Ecto neural progenitor cell (in vitro differentiated cells): ENCODE results near the gene USP36.

Experiments used
- DNase-seq: peaks from one replicate; pipeline ENCODE4 v3.0.0-alpha.2; 2018; ENCODE audit warnings: low spot score

USP36 gene

GRCh38 chr17:78815696-78816095, 24.9 kb downstream of the USP36 start:
- no peak for DNase-seq

- no peak for DNase-seq
These were observed 27.8 kb downstream of the USP36 start for GRCh38 chr17:78812855-78813254.

- DNase-seq, result no peak
These were observed 32.5 kb downstream of the USP36 start for GRCh38 chr17:78808163-78808562.

- no peak for DNase-seq
These were observed 34.2 kb downstream of the USP36 start for GRCh38 chr17:78806451-78806850.

- no peak for DNase-seq
These were observed 35.3 kb downstream of the USP36 start for GRCh38 chr17:78805301-78805700.

GRCh38 chr17:78804777-78805176, 35.8 kb downstream of the USP36 start:
- no peak for DNase-seq

- DNase-seq, result no peak
These were observed 37.3 kb downstream of the USP36 start for GRCh38 chr17:78803186-78803845.

GRCh38 chr17:78802459-78802858, 38.2 kb downstream of the USP36 start:
- DNase-seq, result no peak

- DNase-seq, result no peak
These were observed 38.6 kb downstream of the USP36 start for GRCh38 chr17:78802008-78802407.

- DNase-seq, result no peak
These were observed 40.3 kb downstream of the USP36 start for GRCh38 chr17:78800132-78800931.

GRCh38 chr17:78798695-78799559, 41.7 kb downstream of the USP36 start:
- no peak for DNase-seq

GRCh38 chr17:78797691-78798585, 42.7 kb downstream of the USP36 start:
- DNase-seq, result no peak

- DNase-seq, result no peak
These were observed 43.4 kb downstream of the USP36 start for GRCh38 chr17:78797213-78797612.

- DNase-seq, result no peak
These were observed 44.1 kb downstream of the USP36 start for GRCh38 chr17:78796517-78796900.

- DNase-seq, result no peak
These were observed 44.6 kb downstream of the USP36 start for GRCh38 chr17:78795861-78796516.

- DNase-seq, result no peak
These were observed 45.6 kb downstream of the USP36 start for GRCh38 chr17:78794864-78795640.

GRCh38 chr17:78794399-78794798, 46.2 kb downstream of the USP36 start:
- DNase-seq, result no peak

GRCh38 chr17:78793968-78794367, 46.6 kb downstream of the USP36 start:
- no peak for DNase-seq

- DNase-seq, result no peak
These were observed 47.2 kb downstream of the USP36 start for GRCh38 chr17:78793415-78793814.
